Suprapubic skin (tissue), 4 donors: ENCODE measurements around the gene COP1.

Experiments used
- EP300 ChIP-seq: sonication (generic); formaldehyde crosslinking; IDR thresholded peaks from one replicate; pipeline ENCODE4 v1.6.1; 2017; ENCODE audit warnings: antibody characterized with exemption
- POLR2A ChIP-seq, 2 donors: fragments of 450-650 bp; IDR thresholded peaks; one replicate each; pipeline ENCODE4 v1.6.1; 2017; ENCODE audit warnings: antibody characterized with exemption in 2 of 2, mild to moderate bottlenecking in 2 of 2, moderate library complexity in 2 of 2
- POLR2AphosphoS5 ChIP-seq, 3 donors: sonication (generic); formaldehyde crosslinking; IDR thresholded peaks; one replicate each; pipeline ENCODE4 v1.6.1; 2017; ENCODE audit warnings: antibody characterized with exemption in 3 of 3
- TF ChIP-seq, protein P1 (sequence below), 2 donors: fragments of 200-600 bp in 1 of 2; fragments of 450-650 bp in 1 of 2; sonication (generic) in 1 of 2; IDR thresholded peaks; one replicate each; pipeline ENCODE4 v1.5.1; 2016 to 2019; ENCODE audit warnings: antibody characterized with exemption in 2 of 2, mild to moderate bottlenecking in 1 of 2, moderate library complexity in 1 of 2

DNA sequence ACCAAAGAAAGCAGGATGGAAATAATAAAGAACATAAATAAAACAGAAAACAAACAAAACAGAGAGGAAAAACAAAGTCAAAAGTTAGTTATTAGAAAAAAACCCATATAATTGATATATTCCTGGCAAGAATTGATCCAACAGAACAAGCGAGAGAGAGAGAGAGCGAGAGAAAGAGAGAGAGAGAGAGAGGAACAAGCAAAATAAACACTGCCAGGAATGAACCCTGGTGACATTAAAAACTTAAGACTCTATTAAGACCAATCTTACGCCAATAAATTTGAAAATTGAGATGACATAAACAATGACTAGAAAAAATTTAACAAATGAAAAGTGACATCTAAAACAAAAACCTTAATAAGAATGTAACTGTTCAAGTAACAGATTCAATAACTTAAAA is 64.1 kb downstream of the COP1 start:
- TF ChIP-seq, protein P1, sequence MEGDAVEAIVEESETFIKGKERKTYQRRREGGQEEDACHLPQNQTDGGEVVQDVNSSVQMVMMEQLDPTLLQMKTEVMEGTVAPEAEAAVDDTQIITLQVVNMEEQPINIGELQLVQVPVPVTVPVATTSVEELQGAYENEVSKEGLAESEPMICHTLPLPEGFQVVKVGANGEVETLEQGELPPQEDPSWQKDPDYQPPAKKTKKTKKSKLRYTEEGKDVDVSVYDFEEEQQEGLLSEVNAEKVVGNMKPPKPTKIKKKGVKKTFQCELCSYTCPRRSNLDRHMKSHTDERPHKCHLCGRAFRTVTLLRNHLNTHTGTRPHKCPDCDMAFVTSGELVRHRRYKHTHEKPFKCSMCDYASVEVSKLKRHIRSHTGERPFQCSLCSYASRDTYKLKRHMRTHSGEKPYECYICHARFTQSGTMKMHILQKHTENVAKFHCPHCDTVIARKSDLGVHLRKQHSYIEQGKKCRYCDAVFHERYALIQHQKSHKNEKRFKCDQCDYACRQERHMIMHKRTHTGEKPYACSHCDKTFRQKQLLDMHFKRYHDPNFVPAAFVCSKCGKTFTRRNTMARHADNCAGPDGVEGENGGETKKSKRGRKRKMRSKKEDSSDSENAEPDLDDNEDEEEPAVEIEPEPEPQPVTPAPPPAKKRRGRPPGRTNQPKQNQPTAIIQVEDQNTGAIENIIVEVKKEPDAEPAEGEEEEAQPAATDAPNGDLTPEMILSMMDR (IDR thresholded peaks at IDR 0.05) = no peak
- no peak for TF ChIP-seq POLR2AphosphoS5 (IDR thresholded peaks at IDR 0.05)
- TF ChIP-seq POLR2A (IDR thresholded peaks at IDR 0.05) = no peak
- TF ChIP-seq EP300 = no peak
